WI38 (cell line): ENCODE measurements around the gene EIF5A.
A peak's percentile ranks its signal among the peaks of the same experiment; 100 is the strongest.
"Not testable (repeated sequence)": the region's sequence is repeated elsewhere in the genome, so short reads cannot be mapped to it uniquely, and the experiment has no call there.

Source experiments
- H3K4me3 ChIP-seq: 2 replicates; pipeline ENCODE4 v1.5.1; 2011; ENCODE audit warnings: low read depth, mild to moderate bottlenecking, control low read depth, low read length
- TF ChIP-seq, protein P1 (sequence below): IDR thresholded peaks from 2 replicates; pipeline ENCODE4 v1.5.1; 2012; ENCODE audit warnings: low read depth, mild to moderate bottlenecking, control low read depth, low read length

The EIF5A gene

DNA sequence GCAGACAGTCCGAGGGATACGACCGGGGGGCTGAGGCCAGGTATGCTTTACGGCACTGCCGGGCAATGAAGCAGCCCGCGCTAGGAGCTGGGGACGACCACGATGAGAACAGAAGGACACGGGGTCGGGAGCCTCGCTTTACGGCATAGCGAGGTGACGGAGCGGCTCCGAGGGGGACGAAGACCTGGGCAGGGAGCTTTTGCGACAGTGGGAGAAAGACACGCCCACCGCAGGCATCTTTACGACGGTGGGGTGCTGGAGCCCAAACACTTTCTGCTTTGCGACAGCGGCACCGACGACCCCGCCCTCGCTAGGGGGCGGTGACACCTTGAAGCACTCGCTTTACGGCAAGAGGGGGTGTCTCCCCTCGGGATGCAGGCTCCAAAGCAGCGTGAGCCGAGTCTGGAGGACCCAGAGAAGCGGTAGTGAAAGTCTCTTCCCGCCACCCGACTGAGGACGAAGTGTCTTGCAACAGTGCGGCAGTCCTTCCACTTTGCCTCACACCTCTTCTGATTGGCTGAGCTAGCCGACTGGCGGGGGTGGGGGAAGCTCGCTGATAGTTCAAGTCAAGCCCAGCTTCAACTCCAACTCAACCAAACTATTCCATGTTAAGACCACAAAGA is 22.1 kb downstream of the EIF5A start:
- TF ChIP-seq, protein P1, sequence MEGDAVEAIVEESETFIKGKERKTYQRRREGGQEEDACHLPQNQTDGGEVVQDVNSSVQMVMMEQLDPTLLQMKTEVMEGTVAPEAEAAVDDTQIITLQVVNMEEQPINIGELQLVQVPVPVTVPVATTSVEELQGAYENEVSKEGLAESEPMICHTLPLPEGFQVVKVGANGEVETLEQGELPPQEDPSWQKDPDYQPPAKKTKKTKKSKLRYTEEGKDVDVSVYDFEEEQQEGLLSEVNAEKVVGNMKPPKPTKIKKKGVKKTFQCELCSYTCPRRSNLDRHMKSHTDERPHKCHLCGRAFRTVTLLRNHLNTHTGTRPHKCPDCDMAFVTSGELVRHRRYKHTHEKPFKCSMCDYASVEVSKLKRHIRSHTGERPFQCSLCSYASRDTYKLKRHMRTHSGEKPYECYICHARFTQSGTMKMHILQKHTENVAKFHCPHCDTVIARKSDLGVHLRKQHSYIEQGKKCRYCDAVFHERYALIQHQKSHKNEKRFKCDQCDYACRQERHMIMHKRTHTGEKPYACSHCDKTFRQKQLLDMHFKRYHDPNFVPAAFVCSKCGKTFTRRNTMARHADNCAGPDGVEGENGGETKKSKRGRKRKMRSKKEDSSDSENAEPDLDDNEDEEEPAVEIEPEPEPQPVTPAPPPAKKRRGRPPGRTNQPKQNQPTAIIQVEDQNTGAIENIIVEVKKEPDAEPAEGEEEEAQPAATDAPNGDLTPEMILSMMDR, result no peak
- H3K4me3 ChIP-seq, result peak overlapping the region; percentile 84

DNA sequence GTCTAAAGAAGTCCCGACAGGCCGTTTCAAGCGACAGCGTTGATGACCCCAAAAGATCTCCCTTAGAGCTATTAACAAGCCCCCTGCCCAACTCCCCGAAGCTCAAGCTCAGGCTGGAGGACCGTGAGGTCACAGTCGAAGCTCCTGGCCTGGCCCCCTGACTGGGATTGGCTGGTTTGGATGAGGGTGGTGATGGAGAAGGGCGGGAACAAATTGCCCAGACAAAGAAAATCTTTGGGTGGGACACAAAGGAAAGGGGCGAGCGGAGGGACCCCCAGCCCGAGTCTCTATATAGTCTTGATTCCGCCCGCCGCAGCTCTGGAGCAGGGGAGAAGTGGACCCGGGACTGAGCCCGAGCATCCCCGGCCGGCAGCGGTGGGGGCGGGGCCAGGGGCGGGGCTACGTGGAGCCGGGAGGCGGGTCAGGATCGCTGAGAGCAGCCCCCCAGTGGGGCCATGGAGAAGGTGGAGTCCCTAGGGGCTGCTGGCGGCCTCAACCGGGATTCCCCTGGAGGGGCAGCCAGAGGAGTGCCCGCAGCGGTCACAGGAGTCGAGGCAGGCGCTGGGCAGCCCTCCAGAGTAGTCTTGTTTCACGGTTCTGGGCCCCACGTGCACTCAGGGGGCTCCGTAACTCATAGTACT is 22.7 kb downstream of the EIF5A start:
- TF ChIP-seq, protein P1, result no peak
- H3K4me3 ChIP-seq, result peak overlapping the region; percentile 84

DNA sequence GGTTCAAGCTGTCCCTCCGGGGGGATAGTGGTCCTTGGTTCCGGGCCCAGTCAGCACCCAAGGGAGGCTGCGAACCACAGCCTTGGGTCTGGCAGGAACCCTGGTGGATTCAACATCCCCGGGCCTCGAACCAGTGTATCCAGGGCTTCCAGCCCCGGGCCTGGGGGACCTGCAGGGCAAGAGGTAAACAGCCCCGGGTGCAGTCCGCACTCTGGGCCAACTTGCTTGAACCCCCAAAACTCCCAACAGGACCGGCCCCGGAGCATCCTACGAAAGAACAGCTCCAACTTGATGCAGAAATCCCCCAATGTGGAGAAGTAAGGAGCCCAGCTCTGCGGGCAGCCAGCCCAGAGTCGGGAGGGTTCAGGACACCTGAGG is 23.2 kb downstream of the EIF5A start:
- TF ChIP-seq, protein P1, result no peak

DNA sequence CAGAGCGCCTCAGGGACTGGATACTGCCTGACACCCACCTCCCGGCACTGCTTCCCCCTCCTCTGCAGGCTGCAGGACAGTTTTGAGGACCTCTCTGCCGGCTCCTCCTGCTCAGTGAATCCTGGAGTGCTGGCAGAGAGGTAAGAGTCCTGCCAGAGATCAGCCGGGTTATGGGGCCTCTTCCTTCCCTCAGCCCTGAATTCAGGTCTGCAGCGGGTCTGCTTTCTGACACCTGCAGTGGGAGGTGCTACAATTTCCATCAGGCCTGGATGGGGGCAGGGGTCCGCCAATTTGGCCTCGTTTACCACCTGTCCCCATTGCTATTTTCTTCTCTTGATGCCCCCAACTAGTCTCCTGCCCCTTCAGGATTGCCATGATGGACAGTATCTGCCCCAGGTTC is 24.7 kb downstream of the EIF5A start:
- H3K4me3 ChIP-seq, result no peak overlapping the region

More for the DNA sequence above, 23.2 kb downstream of the EIF5A start:
- peak overlapping the region; percentile 84 for H3K4me3 ChIP-seq

DNA sequence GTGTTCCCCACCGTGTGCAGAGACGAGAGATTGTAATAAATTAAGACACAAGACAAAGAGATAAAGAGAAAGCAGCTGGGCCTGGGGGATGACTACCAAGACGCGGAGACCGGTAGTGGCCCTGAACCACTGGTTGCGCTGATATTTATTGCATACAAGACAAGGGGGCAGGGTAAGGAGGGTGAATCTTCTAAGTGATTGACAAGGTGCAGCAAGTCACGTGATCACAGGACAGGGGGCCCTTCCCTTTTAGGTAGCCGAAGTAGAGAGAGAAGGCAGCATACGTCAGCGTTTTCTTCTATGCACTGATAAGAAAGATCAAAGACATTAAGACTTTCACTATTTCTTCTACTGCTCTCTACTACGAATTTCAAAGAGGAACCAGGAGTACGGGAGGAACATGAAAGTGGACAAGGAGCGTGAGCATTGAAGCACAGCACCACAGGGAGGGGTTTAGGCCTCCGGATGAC is 25.2 kb downstream of the EIF5A start:
- H3K4me3 ChIP-seq, result not testable (repeated sequence)

More for the DNA sequence above, 24.7 kb downstream of the EIF5A start:
- TF ChIP-seq, protein P1, result no peak

DNA sequence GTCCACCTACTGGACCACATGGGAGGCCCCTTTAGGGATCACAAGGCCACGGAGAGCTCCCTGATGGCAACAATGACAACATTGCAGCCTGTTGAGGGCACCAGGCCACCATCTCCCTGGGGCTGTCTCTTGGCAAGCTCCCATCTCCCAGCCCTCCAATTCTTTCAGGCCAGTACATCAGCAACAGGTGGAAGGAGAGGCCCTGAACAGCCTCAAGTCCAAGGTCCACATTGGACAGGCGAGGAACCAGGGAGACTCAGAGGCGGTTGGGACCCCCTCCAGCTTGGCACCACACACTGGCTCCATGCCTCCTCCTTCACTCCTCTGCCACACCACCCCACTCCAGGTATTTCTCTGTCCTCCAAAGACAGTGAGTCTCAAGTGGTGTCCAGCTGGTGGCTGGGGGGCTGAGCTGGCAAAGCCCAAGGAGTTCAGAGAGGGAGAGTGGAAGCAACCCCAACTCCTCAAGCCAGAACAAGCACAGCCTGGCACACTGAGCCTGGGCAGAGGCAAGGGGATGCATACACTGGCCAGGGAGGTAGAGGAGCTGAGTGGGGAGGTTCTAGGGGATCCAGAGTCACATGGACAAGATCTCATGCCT is 27.6 kb downstream of the EIF5A start:
- TF ChIP-seq, protein P1, result no peak

DNA sequence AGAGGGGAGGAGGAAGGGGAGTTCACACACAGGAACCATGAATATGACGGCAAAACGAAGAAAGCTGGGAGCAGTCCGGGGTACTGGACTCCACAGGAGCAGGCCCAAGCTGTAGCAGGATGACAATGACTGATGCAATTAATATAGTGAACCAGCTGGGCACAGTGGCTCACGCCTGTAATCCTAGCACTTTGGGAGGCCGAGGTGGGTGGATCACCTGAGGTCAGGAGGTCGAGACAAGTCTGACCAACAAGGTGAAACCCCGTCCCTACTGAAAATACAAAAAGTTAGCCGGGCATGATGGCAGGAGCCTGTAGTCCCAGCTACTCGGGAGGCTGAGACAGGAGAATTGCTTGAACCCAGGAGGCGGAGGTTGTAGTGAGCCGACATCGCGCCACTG is 28.3 kb downstream of the EIF5A start:
- not testable (repeated sequence) for H3K4me3 ChIP-seq

More for the DNA sequence above, 27.6 kb downstream of the EIF5A start:
- H3K4me3 ChIP-seq, result no peak overlapping the region
